HEK293T (cell line): Measurements from ENCODE around the gene RIOK3.

Experiments
- CTCF ChIA-PET: fragments of 350-600 bp; formaldehyde crosslinking; extraction: SDS; loops from one replicate; lab custom pipeline; 2021; ENCODE audit warnings: antibody characterized with exemption, inconsistent platforms; lab: Yijun Ruan, JAX
- POLR2A ChIA-PET: fragments of 350-600 bp; formaldehyde crosslinking; extraction: SDS; loops from one replicate; lab custom pipeline; 2020; ENCODE audit warnings: antibody characterized with exemption, inconsistent platforms; lab: Yijun Ruan, JAX
- DNase-seq: peaks from one replicate; pipeline ENCODE4 v3.0.0; 2012; ENCODE audit warnings: mixed read lengths; ENCODE audit errors: extremely low spot score
- ARNT ChIP-seq: fragments of 450-650 bp; IDR thresholded peaks from 2 replicates; pipeline ENCODE4 v1.6.1; 2017; ENCODE audit warnings: mild to moderate bottlenecking
- BHLHE40 ChIP-seq: fragments of 450-650 bp; IDR thresholded peaks from 2 replicates; pipeline ENCODE4 v1.6.1; 2016; ENCODE audit warnings: mild to moderate bottlenecking, moderate library complexity, borderline replicate concordance
- CTBP1 ChIP-seq: fragments of 450-650 bp; IDR thresholded peaks from 2 replicates; pipeline ENCODE4 v1.6.1; 2016; ENCODE audit warnings: borderline replicate concordance
- ELF4 ChIP-seq: fragments of 450-650 bp; IDR thresholded peaks from 2 replicates; pipeline ENCODE4 v1.6.1; 2017; ENCODE audit warnings: antibody characterized with exemption
- FOXA1 ChIP-seq: fragments of 450-650 bp; IDR thresholded peaks from 2 replicates; pipeline ENCODE4 v1.6.1; 2016; ENCODE audit warnings: mild to moderate bottlenecking
- FOXK2 ChIP-seq: fragments of 450-650 bp; IDR thresholded peaks from 2 replicates; pipeline ENCODE4 v1.6.1; 2016; ENCODE audit warnings: mild to moderate bottlenecking
- FOXM1 ChIP-seq: fragments of 450-650 bp; IDR thresholded peaks from 2 replicates; pipeline ENCODE4 v1.6.1; 2017; ENCODE audit warnings: mild to moderate bottlenecking, borderline replicate concordance
- HDGF ChIP-seq: fragments of 450-650 bp; IDR thresholded peaks from 2 replicates; pipeline ENCODE4 v1.6.1; 2017; ENCODE audit warnings: antibody characterized with exemption, borderline replicate concordance
- L3MBTL2 ChIP-seq: fragments of 450-650 bp; conservative IDR thresholded peaks from 2 replicates; pipeline ENCODE4 v1.6.1; 2016; ENCODE audit warnings: mild to moderate bottlenecking
- LEF1 ChIP-seq: fragments of 450-650 bp; IDR thresholded peaks from 2 replicates; pipeline ENCODE4 v1.6.1; 2017; ENCODE audit warnings: mild to moderate bottlenecking, borderline replicate concordance
- NFRKB ChIP-seq: fragments of 450-650 bp; IDR thresholded peaks from 2 replicates; pipeline ENCODE4 v1.6.1; 2016; ENCODE audit warnings: mild to moderate bottlenecking, moderate library complexity
- PKNOX1 ChIP-seq: fragments of 450-650 bp; IDR thresholded peaks from 2 replicates; pipeline ENCODE4 v1.6.1; 2016
- SP1 ChIP-seq: fragments of 450-650 bp; IDR thresholded peaks from 2 replicates; pipeline ENCODE4 v1.6.1; 2017
- SUZ12 ChIP-seq: fragments of 450-650 bp; IDR thresholded peaks from 2 replicates; pipeline ENCODE4 v1.6.1; 2016; ENCODE audit warnings: mild to moderate bottlenecking
- TARDBP ChIP-seq: fragments of 450-650 bp; IDR thresholded peaks from 2 replicates; pipeline ENCODE4 v1.6.1; 2016
- ZNF384 ChIP-seq: fragments of 450-650 bp; IDR thresholded peaks from 2 replicates; pipeline ENCODE4 v1.6.1; 2016

Gene RIOK3

GRCh38 chr18:23433360-23433759, 19.7 kb upstream of the RIOK3 start:
- POLR2A ChIA-PET, result no interaction called here
- DNase-seq, result no peak
- no peak for TF ChIP-seq LEF1
- CTCF ChIA-PET, result no interaction called here

- DNase-seq, result peak; percentile 89
- ChIA-PET CTCF (no interaction called here), POLR2A (interaction anchor here (1.0 kb wide), 4 partner anchors 15 to 85 kb away, joined by 3 to 8 read pairs (median 3); partner anchors contain the start of gene RIOK3)
- no peak for TF ChIP-seq NFRKB
- no peak for TF ChIP-seq LEF1
- TF ChIP-seq ARNT, result no peak
- no peak for TF ChIP-seq FOXA1
- no peak for TF ChIP-seq TARDBP
- no peak for TF ChIP-seq ELF4
- TF ChIP-seq SUZ12, result no peak
- 0 out of 2 replicates have a peak, but pooled peaks have one; percentile 13 for TF ChIP-seq CTBP1
- TF ChIP-seq ZNF384, result no peak
- TF ChIP-seq FOXK2, result no peak
- TF ChIP-seq FOXM1, result no peak
- TF ChIP-seq L3MBTL2, result peak; percentile 99
- TF ChIP-seq SP1, result no peak
- TF ChIP-seq HDGF, result no peak
- no peak for TF ChIP-seq BHLHE40
- peak; percentile 54; the same call in 1 of the 2 replicates for TF ChIP-seq PKNOX1
Measured at GRCh38 chr18:23437357-23438045, 15.6 kb upstream of the RIOK3 start.

GRCh38 chr18:23438046-23438377, 15.1 kb upstream of the RIOK3 start:
- no peak for TF ChIP-seq LEF1
- no peak for TF ChIP-seq L3MBTL2
- TF ChIP-seq FOXA1, result no peak
- TF ChIP-seq TARDBP, result no peak
- no peak for TF ChIP-seq ZNF384
- TF ChIP-seq HDGF, result no peak
- no peak for TF ChIP-seq SP1
- no peak for TF ChIP-seq PKNOX1
- no peak for TF ChIP-seq CTBP1
- TF ChIP-seq ARNT, result no peak
- TF ChIP-seq SUZ12, result no peak
- TF ChIP-seq FOXM1, result no peak
- no peak for TF ChIP-seq ELF4
- CTCF ChIA-PET, result no interaction called here

GRCh38 chr18:23438608-23439366, 14.3 kb upstream of the RIOK3 start:
- TF ChIP-seq FOXM1 (no peak), ELF4 (no peak), SP1 (no peak), FOXA1 (no peak), FOXK2 (no peak), TARDBP (no peak)
- DNase-seq, result no peak
- ChIA-PET POLR2A (no interaction called here), CTCF (no interaction called here)

More at GRCh38 chr18:23438046-23438377, 15.1 kb upstream of the RIOK3 start:
- no peak for DNase-seq
- POLR2A ChIA-PET, result interaction anchor here (1.0 kb wide), 4 partner anchors 15 to 85 kb away, joined by 3 to 8 read pairs (median 3); partner anchors contain the start of gene RIOK3

GRCh38 chr18:23440131-23440530, 13.0 kb upstream of the RIOK3 start:
- ChIA-PET CTCF (no interaction called here), POLR2A (interaction anchor here (1.4 kb wide), 1 partner anchor 13 kb away, joined by 5 read pairs; the partner anchor contains the start of gene RIOK3)
- DNase-seq, result no peak
- TF ChIP-seq HDGF, result no peak
- TF ChIP-seq SP1, result no peak
- TF ChIP-seq BHLHE40, result no peak
- no peak for TF ChIP-seq LEF1
- no peak for TF ChIP-seq ZNF384
- no peak for TF ChIP-seq CTBP1

- no peak for DNase-seq
- TF ChIP-seq NFRKB (no peak), ELF4 (no peak), PKNOX1 (no peak), FOXM1 (no peak), L3MBTL2 (no peak), SP1 (no peak), HDGF (no peak), LEF1 (no peak), SUZ12 (no peak), BHLHE40 (no peak), ZNF384 (no peak), TARDBP (no peak), ARNT (no peak), FOXA1 (no peak), CTBP1 (no peak), FOXK2 (no peak)
- CTCF ChIA-PET, result interaction anchor here (0.6 kb wide), 1 partner anchor 446 kb away, joined by 5 read pairs; no protein-coding TSS in a partner anchor
- POLR2A ChIA-PET, result interaction anchor here (3.2 kb wide), 1 partner anchor 11 kb away, joined by 17 read pairs; the partner anchor contains the start of gene RIOK3
Measured at GRCh38 chr18:23442958-23443357, 10.1 kb upstream of the RIOK3 start.
